ENCODE data around the gene PNPLA6.

The PNPLA6 gene

DNA sequence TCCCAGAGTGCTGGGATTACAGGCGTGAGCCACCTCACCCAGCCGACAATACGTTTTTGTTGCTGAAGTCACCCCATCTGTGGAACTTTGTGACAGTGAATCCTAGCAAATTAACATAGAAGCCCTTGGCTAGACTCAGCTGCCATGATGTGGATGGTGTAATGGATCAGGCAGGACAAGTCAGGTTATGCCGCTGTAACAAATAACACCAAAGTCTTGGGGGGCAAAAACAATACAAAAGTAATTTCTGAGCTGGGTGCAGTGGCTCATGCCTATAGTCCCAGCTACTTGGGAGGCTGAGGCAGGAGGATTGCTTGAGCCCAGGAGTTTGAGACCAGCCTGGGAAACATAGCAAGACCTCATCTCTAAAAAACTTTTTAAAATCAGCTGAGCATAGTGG is 29.3 kb downstream of the PNPLA6 start:
- Histone ChIP-seq H2BK5ac (ENCODE audit: low read depth, low read length, poor library complexity, severe bottlenecking) (no peak overlapping the region), H2AK5ac (ENCODE audit: low read length, severe bottlenecking) (no peak overlapping the region), H3K27ac (ENCODE audit: low read length, poor library complexity, severe bottlenecking) (no peak overlapping the region), H2BK12ac (ENCODE audit: low read length in 2 of 2) (no peak overlapping the region), H3K23ac (ENCODE audit: low read length in 2 of 2) (no peak overlapping the region), H3K79me1 (replicated peaks; ENCODE audit: low read length, poor library complexity, severe bottlenecking) (peaks cover 6% of the 10 kb centered on the region), H3K14ac (ENCODE audit: low read length in 2 of 2) (no peak overlapping the region), H2BK120ac (ENCODE audit: low read depth, low read length) (no peak overlapping the region), H3K4me3 (ENCODE audit: insufficient read depth in 1 of 2, low read depth in 1 of 2, low read length in 2 of 2) (no peak overlapping the region), H3K9ac (ENCODE audit: low read length) (no peak overlapping the region), H3K4me1 (ENCODE audit: control insufficient read depth, insufficient read depth, low read depth, low read length) (no peaks in the 10 kb centered on the region), H4K8ac (ENCODE audit: low read length) (no peak overlapping the region), H3K18ac (ENCODE audit: low read depth in 1 of 2, low read length in 2 of 2) (no peak overlapping the region), H3K4me2 (ENCODE audit: low read length, poor library complexity, severe bottlenecking) (no peak overlapping the region), H2BK15ac (ENCODE audit: low read depth, poor library complexity, severe bottlenecking) (no peak overlapping the region), H4K91ac (ENCODE audit: low read length) (no peak overlapping the region), H3K4ac (ENCODE audit: low read depth in 1 of 2, low read length in 2 of 2) (no peak overlapping the region), H3K36me3 (ENCODE audit: control insufficient read depth in 1 of 2, insufficient read depth in 2 of 2, low read depth in 1 of 2, low read length in 2 of 2) (peaks cover 20 to 35% of the 10 kb centered on the region in 2 experiments), H3K9me3 (ENCODE audit: control insufficient read depth, low read length) (no peaks in the 10 kb centered on the region), H2AFZ (ENCODE audit: low read depth, low read length) (no peak overlapping the region), H3K27me3 (ENCODE audit: control insufficient read depth in 1 of 2, insufficient read depth in 1 of 2, low read length in 2 of 2) (no peaks in the 10 kb centered on the region)
- 91% methylated on average over 4 of the region's 4 CpGs for WGBS
- no peak for DNase-seq

GRCh38 chr19:7565332-7565731 is 29.8 kb downstream of the PNPLA6 start:
- Histone ChIP-seq H3K36me3 (ENCODE audit: control insufficient read depth in 1 of 2, insufficient read depth in 2 of 2, low read depth in 1 of 2, low read length in 2 of 2) (peaks cover 17 to 31% of the 10 kb centered on the region in 2 experiments), H2BK120ac (ENCODE audit: low read depth, low read length) (no peak overlapping the region), H3K9me3 (ENCODE audit: control insufficient read depth, low read length) (no peaks in the 10 kb centered on the region), H2BK12ac (ENCODE audit: low read length in 2 of 2) (no peak overlapping the region), H2BK5ac (ENCODE audit: low read depth, low read length, poor library complexity, severe bottlenecking) (no peak overlapping the region), H2AK5ac (ENCODE audit: low read length, severe bottlenecking) (no peak overlapping the region), H3K79me1 (replicated peaks; ENCODE audit: low read length, poor library complexity, severe bottlenecking) (peaks cover 6% of the 10 kb centered on the region), H3K4me3 (ENCODE audit: insufficient read depth in 1 of 2, low read depth in 1 of 2, low read length in 2 of 2) (no peak overlapping the region), H3K4me1 (ENCODE audit: control insufficient read depth, insufficient read depth, low read depth, low read length) (no peaks in the 10 kb centered on the region), H2AFZ (ENCODE audit: low read depth, low read length) (no peak overlapping the region), H4K91ac (ENCODE audit: low read length) (no peak overlapping the region), H3K27ac (ENCODE audit: low read length, poor library complexity, severe bottlenecking) (no peak overlapping the region), H2BK15ac (ENCODE audit: low read depth, poor library complexity, severe bottlenecking) (no peak overlapping the region), H3K23ac (ENCODE audit: low read length in 2 of 2) (no peak overlapping the region), H3K4ac (ENCODE audit: low read depth in 1 of 2, low read length in 2 of 2) (no peak overlapping the region), H3K27me3 (ENCODE audit: control insufficient read depth in 1 of 2, insufficient read depth in 1 of 2, low read length in 2 of 2) (no peaks in the 10 kb centered on the region), H3K4me2 (ENCODE audit: low read length, poor library complexity, severe bottlenecking) (no peak overlapping the region), H3K9ac (ENCODE audit: low read length) (no peak overlapping the region), H4K8ac (ENCODE audit: low read length) (no peak overlapping the region), H3K18ac (ENCODE audit: low read depth in 1 of 2, low read length in 2 of 2) (no peak overlapping the region), H3K14ac (ENCODE audit: low read length in 2 of 2) (no peak overlapping the region)
- WGBS = 89% methylated on average over 4 of the region's 5 CpGs
- DNase-seq = no peak

GRCh38 chr19:7570761-7571160 is 35.2 kb downstream of the PNPLA6 start:
- no peaks in the 10 kb centered on the region for H3K9me3 ChIP-seq (ENCODE audit: control insufficient read depth, low read length)
- H4K8ac ChIP-seq (ENCODE audit: low read length) = no peak overlapping the region
- WGBS = 94% methylated on average over 5 of the region's 5 CpGs
- no peak overlapping the region for H2AFZ ChIP-seq (ENCODE audit: low read depth, low read length)
- H3K9ac ChIP-seq (ENCODE audit: low read length) = no peak overlapping the region
- H2BK12ac ChIP-seq (ENCODE audit: low read length in 2 of 2) = no peak overlapping the region
- H3K4me3 ChIP-seq (ENCODE audit: insufficient read depth in 1 of 2, low read depth in 1 of 2, low read length in 2 of 2) = no peak overlapping the region
- H3K14ac ChIP-seq (ENCODE audit: low read length in 2 of 2) = no peak overlapping the region
- H3K4ac ChIP-seq (ENCODE audit: low read depth in 1 of 2, low read length in 2 of 2) = no peak overlapping the region
- H3K27me3 ChIP-seq (ENCODE audit: control insufficient read depth in 1 of 2, insufficient read depth in 1 of 2, low read length in 2 of 2) = no peaks in the 10 kb centered on the region
- H2BK5ac ChIP-seq (ENCODE audit: low read depth, low read length, poor library complexity, severe bottlenecking) = no peak overlapping the region
- no peak overlapping the region for H3K23ac ChIP-seq (ENCODE audit: low read length in 2 of 2)
- no peak for DNase-seq
- H3K18ac ChIP-seq (ENCODE audit: low read depth in 1 of 2, low read length in 2 of 2) = no peak overlapping the region
- no peaks in the 10 kb centered on the region for H3K79me1 ChIP-seq (replicated peaks; ENCODE audit: low read length, poor library complexity, severe bottlenecking)
- no peak overlapping the region for H3K27ac ChIP-seq (ENCODE audit: low read length, poor library complexity, severe bottlenecking)
- no peak overlapping the region for H3K4me2 ChIP-seq (ENCODE audit: low read length, poor library complexity, severe bottlenecking)
- no peaks in the 10 kb centered on the region for H3K4me1 ChIP-seq (ENCODE audit: control insufficient read depth, insufficient read depth, low read depth, low read length)
- H2AK5ac ChIP-seq (ENCODE audit: low read length, severe bottlenecking) = no peak overlapping the region
- no peak overlapping the region for H2BK120ac ChIP-seq (ENCODE audit: low read depth, low read length)
- H2BK15ac ChIP-seq (ENCODE audit: low read depth, poor library complexity, severe bottlenecking) = no peak overlapping the region
- no peaks in the 10 kb centered on the region for H3K36me3 ChIP-seq (ENCODE audit: control insufficient read depth in 1 of 2, insufficient read depth in 2 of 2, low read depth in 1 of 2, low read length in 2 of 2)
- no peak overlapping the region for H4K91ac ChIP-seq (ENCODE audit: low read length)

DNA sequence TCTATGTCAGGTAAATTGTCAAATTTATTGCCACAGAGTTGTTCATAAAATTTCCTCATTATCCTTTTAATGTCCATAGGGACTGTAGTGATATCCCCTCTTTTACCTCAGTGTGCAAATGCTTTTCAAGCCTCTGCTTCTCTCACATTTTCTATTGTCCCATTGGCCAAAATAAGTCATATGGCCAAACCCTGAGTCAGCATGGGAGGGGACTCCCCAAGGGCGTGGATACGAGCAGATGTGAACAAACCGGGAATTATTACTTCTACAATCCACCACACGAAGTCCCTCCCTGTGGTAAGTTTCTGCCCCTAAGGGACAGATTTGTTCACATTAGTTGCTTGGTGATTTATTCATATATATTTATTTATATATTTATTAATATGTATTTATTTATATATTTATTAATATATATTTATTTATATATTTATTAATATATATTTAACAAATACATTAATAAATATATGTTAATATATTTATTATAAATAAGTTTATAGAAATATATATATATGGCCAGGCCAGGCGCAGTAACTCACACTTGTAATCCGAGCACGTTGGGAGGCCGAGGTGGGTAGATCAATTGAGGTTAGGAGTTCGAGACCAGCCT is 40.0 kb downstream of the PNPLA6 start:
- Histone ChIP-seq H2BK12ac (ENCODE audit: low read length in 2 of 2) (no peak overlapping the region), H3K36me3 (ENCODE audit: control insufficient read depth in 1 of 2, insufficient read depth in 2 of 2, low read depth in 1 of 2, low read length in 2 of 2) (no peaks in the 10 kb centered on the region), H3K79me1 (replicated peaks; ENCODE audit: low read length, poor library complexity, severe bottlenecking) (no peaks in the 10 kb centered on the region), H2AFZ (ENCODE audit: low read depth, low read length) (no peak overlapping the region), H2AK5ac (ENCODE audit: low read length, severe bottlenecking) (no peak overlapping the region), H2BK5ac (ENCODE audit: low read depth, low read length, poor library complexity, severe bottlenecking) (no peak overlapping the region), H3K4me2 (ENCODE audit: low read length, poor library complexity, severe bottlenecking) (no peak overlapping the region), H3K27me3 (ENCODE audit: control insufficient read depth in 1 of 2, insufficient read depth in 1 of 2, low read length in 2 of 2) (peaks cover 15 to 17% of the 10 kb centered on the region in 2 experiments), H3K18ac (ENCODE audit: low read depth in 1 of 2, low read length in 2 of 2) (no peak overlapping the region), H2BK120ac (ENCODE audit: low read depth, low read length) (no peak overlapping the region), H3K4ac (ENCODE audit: low read depth in 1 of 2, low read length in 2 of 2) (no peak overlapping the region), H2BK15ac (ENCODE audit: low read depth, poor library complexity, severe bottlenecking) (no peak overlapping the region), H3K9me3 (ENCODE audit: control insufficient read depth, low read length) (no peaks in the 10 kb centered on the region), H3K4me3 (ENCODE audit: insufficient read depth in 1 of 2, low read depth in 1 of 2, low read length in 2 of 2) (no peak overlapping the region), H3K14ac (ENCODE audit: low read length in 2 of 2) (no peak overlapping the region), H3K9ac (ENCODE audit: low read length) (no peak overlapping the region), H4K91ac (ENCODE audit: low read length) (no peak overlapping the region), H3K23ac (ENCODE audit: low read length in 2 of 2) (no peak overlapping the region), H3K4me1 (ENCODE audit: control insufficient read depth, insufficient read depth, low read depth, low read length) (no peaks in the 10 kb centered on the region), H4K8ac (ENCODE audit: low read length) (no peak overlapping the region), H3K27ac (ENCODE audit: low read length, poor library complexity, severe bottlenecking) (no peak overlapping the region)
- WGBS = 85% methylated on average over 5 of the region's 9 CpGs
- no peak for DNase-seq
